T-helper 1 cell treated with Interleukin-12 subunit alpha and Interleukin-12 subunit beta and Interleukin-4 antibody, amounts not matched to agents 30 ng/mL and 1 ng/mL, for 36 hours (primary cell): ENCODE measurements around the gene SLC1A7. TPM values are rescaled to one million over a fixed set of nuclear protein-coding genes. Genes with fewer than 3 reads are reported as not detected.

Experiments used
- intact Hi-C: fragments of 100-400 bp; cut with micrococcal nuclease; formaldehyde crosslinking; loops from one replicate; pipeline ENCODE4 v1.15.1; 2024
- total RNA-seq: library from RNA; stranded (reverse); gene quantifications from 2 replicates; pipeline ENCODE4 v1.2.3, GENCODE V29; 2022

Gene SLC1A7
- total RNA-seq, 1 donor from 2014 or later = not detected

- intact Hi-C loops = no loop called here
Observed at GRCh38 chr1:53134961-53135734, 7.3 kb downstream of the SLC1A7 start.

DNA sequence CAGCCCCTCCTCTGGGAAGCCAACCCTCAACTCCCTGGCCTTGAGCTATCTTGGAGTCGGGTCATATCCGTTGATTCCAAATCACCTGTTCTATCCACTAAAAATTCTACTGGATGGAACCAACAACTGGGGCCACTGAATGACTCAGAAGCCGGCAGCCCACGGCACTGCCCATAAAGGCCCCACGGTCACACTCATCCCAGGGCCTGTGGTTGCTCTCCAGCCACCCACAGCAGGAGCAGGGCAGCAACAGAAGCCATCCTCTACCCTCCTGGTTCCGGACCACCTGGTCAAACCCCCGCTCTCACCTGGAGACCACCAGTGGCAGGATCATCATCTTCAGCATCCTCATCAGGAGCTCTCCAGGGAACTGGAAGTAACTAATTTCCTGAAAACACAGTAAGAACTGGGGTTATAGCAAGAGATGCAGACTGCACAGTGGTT lies 8.4 kb downstream of the SLC1A7 start:
- intact Hi-C loops = no loop called here

- intact Hi-C loops = no loop called here
Observed at GRCh38 chr1:53133261-53134041, 9.0 kb downstream of the SLC1A7 start.

GRCh38 chr1:53132176-53132575 lies 10.3 kb downstream of the SLC1A7 start:
- intact Hi-C loops = no loop called here

GRCh38 chr1:53131590-53131938 lies 10.9 kb downstream of the SLC1A7 start:
- intact Hi-C loops = no loop called here

GRCh38 chr1:53130878-53131589 lies 11.4 kb downstream of the SLC1A7 start:
- intact Hi-C loops = no loop called here

DNA sequence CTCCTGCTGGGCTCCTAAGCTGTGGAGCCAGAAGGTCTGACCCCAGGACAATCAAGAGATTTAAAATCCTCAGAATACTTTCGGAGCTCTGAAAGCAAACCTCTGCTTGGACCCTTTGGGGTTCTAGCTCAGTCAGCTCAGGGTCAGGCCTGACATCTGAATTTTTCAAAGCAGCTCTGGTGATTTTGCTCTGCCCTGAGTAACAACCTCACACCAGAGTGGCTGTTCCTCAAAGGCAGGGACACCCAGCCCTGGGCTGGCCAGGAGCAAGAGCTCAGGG lies 11.9 kb downstream of the SLC1A7 start:
- intact Hi-C loops = no loop called here

DNA sequence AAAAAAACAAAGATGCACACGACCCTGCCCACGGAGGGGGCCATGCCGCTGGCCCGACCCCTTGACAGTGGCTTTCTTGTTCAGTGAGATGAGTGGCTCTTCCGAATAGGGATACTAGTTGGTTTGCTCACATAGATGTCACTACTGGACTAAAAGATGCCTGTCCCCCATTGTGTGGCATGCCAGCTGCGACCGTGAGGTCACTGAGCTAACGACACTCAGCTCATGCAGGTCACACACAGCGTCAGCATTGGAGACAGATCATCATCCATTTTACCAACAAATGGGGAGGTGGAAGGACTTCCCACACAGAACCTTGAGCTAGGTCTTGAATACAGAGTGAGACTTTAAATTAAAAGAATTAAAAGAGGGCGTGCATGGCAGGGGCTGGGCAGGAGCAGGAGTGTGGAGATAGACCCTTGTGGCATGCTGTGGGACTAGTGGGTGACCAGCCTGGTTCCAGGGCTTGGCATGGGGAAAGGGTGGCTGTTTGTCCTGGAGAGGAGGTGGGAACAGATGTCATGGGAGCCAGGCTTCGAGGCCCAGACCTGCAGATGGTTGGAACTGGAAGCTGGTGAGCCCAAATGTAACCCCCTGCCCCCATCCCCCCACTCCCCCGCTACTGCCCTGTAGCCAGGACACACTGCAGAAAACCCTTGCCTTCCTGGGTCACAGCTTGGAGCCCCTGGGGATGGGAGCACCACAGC lies 12.4 kb downstream of the SLC1A7 start:
- intact Hi-C loops = no loop called here

DNA sequence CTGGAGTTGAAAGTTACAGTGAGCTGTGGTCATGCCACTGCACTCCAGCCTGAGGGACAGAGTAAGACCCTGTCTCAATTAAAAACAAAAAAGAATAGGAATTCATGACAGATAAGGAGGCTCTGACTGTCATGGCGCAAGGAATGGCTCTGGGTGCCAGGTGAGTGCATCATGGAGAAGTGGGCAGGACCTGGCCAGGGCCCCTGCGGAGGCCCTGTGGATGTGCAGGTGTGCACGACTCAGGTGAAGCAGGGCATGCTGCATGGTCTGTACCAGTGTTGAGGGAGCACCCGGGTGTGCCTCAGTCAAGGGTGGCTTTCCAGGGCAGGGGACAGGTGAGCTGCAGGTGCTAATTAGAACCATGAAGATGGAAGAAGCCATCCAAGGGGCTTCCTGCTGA lies 14.0 kb downstream of the SLC1A7 start:
- intact Hi-C loops = no loop called here

DNA sequence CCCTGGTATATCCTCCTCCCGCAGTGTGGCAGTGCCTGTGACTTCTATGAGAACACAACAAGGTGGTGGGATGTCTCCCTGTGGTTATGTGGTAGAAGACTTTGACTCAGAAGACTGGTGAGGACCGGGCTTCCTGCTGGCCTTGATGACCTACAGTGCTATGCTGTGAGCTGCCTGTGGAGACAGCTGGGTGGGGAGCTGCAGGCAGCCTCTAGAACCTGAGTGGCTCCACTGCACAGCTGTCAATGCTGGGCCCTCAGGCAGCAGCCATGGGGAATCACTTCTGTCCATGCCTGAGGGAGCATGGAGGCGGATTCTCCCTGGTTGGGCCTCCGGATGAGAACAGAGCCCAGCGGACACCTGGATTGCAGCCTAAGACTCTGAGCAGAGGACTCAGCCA lies 14.9 kb downstream of the SLC1A7 start:
- intact Hi-C loops = no loop called here

DNA sequence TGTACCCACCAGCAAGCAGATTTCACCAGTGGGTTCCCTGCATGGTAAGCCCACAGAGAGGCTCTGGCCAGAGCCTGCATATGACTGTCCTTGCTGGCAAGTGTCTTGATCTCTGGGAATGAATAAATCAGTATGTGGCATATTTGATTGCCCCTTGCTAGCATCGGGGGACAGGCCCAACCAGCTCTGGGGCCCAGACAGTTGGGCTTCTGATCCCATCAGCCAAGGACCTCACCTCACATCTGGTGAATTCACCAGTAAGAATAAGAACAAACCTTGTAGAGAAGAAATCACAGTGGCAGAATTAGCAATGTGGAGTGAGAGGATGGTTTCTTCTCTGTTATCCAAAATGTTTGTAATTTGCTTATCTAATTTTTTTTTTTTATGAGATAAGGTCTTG lies 15.9 kb downstream of the SLC1A7 start:
- intact Hi-C loops = no loop called here

- intact Hi-C loops = no loop called here
Observed at GRCh38 chr1:53125623-53126360, 16.6 kb downstream of the SLC1A7 start.

DNA sequence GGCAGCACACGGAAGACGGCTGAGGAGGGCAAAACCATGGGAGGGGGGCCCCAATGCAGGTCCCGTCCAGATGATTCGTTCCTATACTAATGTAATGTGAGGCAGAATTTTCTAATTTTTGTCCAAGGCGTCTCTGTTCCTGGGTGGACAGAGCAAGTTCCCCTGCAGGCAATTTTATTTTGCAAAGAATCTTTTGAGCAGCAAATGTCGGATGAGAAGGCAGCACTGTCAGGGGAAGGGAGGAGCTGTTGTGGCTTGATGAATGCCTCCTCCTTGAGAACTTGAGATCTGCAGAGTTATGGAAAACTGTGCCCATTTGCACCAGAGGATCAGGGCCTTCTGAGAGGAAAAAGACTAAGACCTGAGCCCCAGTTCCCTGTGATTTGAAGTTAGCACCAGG lies 17.3 kb downstream of the SLC1A7 start:
- intact Hi-C loops = no loop called here

DNA sequence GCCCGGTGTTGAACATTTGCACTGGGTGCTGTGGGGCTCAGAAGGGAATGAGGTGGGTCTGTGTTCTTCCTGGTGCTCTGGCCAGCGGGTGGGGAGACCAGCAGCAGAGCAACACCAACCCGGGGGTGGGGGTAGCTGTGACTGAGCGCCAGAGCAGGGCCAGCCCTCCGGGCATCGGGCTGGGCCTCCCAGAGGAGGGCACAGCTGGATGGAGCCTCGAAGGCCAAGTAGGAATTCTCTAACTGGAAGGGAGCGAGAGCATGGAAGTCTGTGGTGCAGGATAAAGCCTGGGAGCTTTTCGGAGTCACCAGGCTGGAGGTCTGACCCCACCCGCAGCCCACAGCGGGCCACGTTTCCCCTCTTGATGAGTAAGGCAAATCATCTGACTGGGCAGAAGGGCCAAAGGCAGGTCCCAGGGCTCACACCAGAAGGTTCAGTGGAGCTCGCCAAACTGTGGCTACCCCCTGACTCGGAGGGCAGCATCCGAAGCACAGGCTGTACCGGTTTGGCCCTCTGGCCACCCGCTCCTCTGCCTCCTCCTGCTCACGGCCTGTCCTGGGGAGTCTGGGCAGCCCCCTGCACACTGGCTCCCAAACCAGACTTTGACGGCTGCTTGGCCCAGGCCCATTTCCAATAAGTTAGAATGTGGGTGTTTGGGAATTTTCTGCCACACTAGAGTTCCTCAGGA lies 18.8 kb downstream of the SLC1A7 start:
- intact Hi-C loops = no loop called here

DNA sequence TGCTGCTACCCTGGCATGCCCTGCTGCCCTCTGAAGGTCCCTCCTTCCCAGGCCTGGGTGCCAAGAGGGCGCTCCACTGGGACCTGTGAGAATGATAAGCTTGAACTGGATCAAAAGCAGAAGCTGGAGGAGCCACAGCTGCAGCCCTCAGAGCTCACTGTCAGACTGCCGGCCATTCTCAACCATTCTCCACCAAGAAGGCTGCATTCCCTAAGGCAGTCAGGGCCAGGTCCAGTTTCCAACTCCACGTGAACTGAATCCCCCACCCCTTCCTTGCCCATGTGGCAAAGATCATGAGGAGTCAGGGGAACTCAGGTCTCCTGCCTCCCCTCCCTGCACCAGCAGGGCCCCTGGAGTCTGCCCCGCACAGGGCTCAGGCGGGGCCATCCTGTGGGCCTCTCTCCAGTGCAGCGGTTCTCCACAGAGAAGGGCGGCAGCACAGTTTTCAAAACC lies 19.5 kb downstream of the SLC1A7 start:
- intact Hi-C loops = loop anchor here (1.0 kb wide), 1 partner anchor 36 kb away; no protein-coding TSS in a partner anchor

GRCh38 chr1:53122201-53122885 lies 20.1 kb downstream of the SLC1A7 start:
- intact Hi-C loops = loop anchor here (1.0 kb wide), 1 partner anchor 37 kb away; no protein-coding TSS in a partner anchor

DNA sequence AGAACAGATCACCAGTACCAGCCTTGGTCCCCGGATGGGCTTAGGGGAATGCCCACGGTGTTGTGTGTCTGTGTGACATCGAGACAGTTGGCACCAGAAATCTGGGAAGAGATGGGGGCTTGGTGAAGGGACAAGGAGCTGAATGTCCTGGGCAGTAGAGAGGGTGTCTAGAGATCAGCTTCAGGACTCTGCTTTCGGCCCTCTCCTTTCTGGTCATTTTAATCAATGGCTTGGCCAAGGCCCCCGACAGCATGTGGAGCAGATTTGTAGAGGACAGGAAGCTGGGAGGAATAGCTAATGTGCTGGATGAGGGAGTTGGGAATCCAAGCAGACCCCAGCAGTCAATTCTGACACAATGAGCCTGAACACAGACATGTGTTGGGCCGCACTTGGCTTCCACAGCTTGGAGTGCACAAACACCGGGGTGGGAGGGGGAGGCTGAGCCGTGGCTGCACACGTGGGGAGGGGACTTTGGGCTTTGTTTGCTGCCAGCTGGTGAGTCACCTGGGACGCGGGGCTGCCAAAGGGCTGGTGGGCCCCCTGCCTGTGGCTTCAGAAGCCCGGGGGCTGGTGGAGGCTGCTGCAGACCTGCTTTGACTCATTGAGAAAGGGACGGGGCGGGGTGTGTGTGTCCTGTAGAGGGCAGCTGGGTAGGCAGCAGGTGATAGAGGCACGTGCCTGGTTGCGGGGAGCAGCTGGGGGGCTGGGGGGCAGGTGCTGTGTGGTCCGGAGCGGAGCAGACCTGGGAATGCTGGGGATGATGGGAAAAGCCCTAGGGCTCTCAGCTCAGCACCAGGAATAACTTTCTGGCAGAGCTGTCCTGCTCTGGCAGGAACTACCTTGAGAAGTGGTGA lies 20.9 kb downstream of the SLC1A7 start:
- intact Hi-C loops = loop anchor here (1.0 kb wide), 1 partner anchor 38 kb away; no protein-coding TSS in a partner anchor

DNA sequence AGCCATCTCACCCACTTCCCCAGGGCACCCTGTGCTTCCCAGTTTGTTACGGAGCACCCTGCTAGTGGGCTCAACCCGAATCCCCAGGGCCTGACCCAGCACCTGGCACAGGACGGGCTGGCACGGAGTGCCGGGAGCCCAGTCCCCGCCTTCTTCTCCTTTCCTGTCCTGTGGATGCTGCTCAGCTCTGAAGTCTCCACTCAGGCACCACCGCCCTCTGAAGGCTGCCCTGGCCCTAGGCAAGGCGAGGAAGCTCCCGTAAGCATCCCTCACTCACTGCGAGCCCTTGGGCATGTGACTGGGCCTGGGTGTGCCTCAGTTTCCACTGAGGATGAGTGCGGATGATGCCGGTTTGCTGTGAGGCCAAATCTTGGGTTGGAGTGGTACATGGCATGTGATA lies 21.8 kb downstream of the SLC1A7 start:
- intact Hi-C loops = no loop called here

GRCh38 chr1:53117836-53118235 lies 24.6 kb downstream of the SLC1A7 start:
- intact Hi-C loops = no loop called here
